ENCODE results near the gene HIP1R.

HIP1R gene

DNA sequence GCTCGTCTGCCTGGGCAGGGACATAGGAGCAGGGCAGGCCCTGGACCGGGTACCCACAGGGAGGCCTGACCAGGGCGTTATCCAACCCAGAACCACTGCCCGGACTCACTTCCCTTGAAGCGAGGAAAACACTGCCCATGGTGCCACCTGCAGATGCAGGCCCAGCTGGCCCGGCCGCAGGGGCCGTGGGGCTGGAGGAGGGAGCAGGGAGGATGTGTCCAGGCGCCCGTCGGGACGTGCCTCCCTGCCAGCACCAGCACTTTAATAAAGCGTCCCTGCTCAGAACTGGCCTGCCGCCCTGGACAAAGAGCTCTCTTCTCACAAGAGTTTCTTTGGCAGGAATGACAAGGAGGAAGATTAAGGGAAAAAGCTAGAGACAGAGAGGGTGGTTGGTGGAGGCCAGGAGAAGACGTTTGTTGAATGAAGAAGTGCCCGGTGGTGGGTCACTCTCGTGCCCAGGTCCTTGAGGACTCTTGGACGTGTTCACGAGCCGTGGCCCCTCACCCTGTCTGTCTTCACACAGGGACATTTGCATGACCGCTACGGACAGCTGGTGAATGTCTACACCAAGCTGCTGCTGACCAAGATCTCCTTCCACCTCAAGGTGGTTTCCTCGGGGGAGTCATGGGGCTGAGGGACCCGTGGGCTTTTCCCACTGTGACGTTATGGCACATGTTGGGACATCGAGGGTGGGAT, 14.2 kb downstream of the HIP1R start:
- DNase-seq, result no peak

GRCh38 chr12:122850048-122850445, 14.8 kb downstream of the HIP1R start:
- DNase-seq, result no peak

- no peak for DNase-seq
Measured at GRCh38 chr12:122850695-122851350, 15.6 kb downstream of the HIP1R start.

DNA sequence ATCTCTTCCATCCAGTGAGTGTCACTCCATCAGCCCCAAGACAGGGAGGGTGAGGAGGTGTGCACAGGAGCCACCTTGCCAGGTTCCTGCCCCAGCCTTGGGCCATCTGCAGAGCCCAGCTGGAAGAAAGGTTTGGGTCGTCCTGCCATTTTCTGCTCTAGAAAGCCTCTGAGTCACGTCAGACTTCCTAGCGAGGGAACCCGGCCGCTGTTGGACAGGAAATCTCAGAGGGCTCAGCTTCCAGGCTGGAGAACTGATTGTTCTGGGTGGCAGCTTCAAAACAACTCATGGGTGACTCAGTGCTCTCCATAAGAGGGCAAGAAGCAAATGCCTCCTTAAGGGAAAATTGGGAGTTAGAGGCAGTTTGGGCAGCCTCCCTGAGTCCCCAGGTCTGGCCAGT, 16.6 kb downstream of the HIP1R start:
- no peak for DNase-seq

DNA sequence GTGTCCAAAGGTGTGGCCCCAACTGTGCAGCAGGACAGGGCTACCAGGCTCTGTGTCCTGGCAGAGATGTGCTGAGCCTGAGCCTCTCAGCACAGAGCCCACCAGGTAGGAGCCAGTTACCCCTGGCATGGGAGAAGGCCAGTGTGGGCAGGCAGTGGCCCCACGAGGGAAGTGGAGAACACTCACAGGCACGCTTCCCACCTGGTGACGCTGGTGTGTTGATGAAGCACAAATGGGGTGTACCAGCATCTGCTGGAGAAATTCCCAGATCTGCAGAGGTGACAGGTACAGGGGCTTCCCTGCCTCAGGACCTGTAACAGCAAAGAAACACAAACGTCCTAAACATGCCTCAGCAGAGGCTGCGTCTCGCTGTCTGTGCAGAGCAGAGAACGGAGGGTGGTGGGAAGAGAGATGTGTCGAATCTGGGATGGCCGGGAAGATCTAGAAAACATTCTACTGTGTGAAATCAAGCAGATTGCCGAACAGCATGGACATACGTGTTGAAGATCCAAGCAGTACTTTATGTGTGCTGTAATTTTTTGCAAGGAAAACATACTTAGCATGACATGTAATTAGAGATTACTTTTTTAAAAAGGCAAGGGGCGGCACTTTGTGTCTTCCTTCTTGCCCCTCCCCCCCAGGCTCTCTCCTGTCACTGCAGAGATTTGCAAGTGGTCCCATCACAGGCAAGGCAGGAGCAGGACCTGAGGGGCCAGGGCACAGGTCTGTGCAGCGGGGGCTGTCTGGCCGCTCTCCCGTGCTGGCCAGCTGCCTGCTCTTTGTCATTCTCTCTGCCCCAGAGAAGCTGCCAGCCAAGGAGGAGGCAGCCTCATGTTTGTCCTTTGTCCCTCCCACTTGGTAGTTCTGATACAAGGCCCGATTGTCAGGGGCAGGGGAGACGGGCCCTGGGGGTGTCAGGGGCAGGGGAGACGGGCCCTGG, 17.3 kb downstream of the HIP1R start:
- no peak for DNase-seq

- DNase-seq, result no peak
Measured at GRCh38 chr12:122853582-122854245, 18.5 kb downstream of the HIP1R start.

DNA sequence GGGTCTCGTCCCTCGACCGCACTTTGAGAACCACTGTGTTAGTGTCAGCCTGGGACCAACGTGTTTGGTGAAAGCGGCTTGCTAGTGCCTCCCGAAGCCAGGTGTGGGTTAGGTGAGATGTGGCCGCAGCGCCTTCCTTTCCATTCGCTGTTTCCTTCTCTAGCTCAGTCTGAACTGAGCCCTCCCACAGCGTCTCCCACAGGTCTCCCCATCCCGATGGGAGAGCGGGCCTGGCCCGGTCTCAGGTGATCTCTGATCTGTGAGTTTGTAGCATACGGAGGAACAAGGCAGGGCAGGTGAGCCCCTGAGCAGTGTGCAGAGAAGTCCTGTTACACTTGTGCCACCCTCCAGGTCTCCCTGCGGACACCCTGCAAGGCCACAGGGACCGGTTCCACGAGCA, 19.3 kb downstream of the HIP1R start:
- no peak for DNase-seq

- DNase-seq, result no peak
Measured at GRCh38 chr12:122855071-122855829, 20.0 kb downstream of the HIP1R start.

- DNase-seq, result no peak
Measured at GRCh38 chr12:122855928-122856831, 20.9 kb downstream of the HIP1R start.

GRCh38 chr12:122856999-122857671, 21.9 kb downstream of the HIP1R start:
- no peak for DNase-seq

- DNase-seq, result no peak
Measured at GRCh38 chr12:122858171-122858570, 22.9 kb downstream of the HIP1R start.

- no peak for DNase-seq
Measured at GRCh38 chr12:122858591-122859302, 23.5 kb downstream of the HIP1R start.

DNA sequence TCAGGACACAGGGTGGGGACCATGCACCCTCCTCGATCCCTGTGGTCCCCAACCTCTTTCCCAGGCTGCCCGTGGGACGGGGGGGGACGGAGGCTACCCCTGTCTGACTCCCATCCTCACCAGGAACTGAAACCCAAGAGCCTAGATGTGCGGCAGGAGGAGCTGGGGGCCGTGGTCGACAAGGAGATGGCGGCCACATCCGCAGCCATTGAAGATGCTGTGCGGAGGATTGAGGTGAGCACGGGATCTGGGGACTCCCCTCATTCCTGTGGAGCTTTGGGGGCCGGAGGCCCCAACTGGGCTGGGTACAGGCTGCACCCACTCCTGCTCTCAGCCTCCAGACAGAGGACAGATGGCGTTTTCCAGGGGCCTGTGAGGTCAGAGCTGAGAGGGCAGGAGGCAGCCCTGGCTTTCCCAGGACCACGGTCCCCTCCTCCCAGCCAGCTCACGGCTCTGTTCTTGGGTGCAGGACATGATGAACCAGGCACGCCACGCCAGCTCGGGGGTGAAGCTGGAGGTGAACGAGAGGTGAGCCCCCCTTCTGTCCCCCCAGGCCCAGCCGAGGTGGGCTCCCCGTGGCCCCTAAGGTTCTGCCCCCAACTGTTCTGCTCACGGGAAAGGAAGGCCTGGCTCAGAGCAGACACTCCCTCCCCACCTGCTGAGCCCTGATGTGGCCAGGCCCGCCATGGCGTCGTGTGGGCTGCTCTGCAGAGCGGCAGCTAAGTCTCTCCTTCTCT, 24.2 kb downstream of the HIP1R start:
- DNase-seq, result no peak

DNA sequence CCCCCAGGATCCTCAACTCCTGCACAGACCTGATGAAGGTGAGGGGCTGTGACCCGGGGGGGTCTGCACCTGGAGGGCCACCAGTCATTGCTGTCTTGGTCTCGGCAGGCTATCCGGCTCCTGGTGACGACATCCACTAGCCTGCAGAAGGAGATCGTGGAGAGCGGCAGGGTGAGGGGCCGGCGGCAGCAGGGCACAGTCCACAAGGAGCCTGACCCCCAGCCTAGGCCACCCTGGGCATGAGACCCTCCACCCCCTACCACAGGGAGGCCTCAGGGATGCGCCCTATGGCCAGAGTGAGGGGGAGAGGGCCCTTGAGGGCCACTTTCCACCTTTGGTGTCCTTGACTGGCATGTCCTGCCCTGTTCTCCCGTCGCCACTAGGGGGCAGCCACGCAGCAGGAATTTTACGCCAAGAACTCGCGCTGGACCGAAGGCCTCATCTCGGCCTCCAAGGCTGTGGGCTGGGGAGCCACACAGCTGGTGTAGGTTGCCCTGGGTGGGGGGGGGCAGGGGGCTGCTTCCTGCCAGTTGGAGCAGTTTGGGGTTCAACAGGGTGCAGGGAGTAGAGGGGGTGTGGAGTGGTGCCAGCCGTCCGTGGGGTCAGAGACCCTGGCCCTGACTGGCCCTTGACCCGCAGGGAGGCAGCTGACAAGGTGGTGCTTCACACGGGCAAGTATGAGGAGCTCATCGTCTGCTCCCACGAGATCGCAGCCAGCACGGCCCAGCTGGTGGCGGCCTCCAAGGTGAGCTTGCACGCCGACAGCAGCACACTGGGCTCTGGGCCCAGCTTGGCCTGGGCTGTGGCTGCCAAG, 25.0 kb downstream of the HIP1R start:
- peak; percentile 46 for DNase-seq

DNA sequence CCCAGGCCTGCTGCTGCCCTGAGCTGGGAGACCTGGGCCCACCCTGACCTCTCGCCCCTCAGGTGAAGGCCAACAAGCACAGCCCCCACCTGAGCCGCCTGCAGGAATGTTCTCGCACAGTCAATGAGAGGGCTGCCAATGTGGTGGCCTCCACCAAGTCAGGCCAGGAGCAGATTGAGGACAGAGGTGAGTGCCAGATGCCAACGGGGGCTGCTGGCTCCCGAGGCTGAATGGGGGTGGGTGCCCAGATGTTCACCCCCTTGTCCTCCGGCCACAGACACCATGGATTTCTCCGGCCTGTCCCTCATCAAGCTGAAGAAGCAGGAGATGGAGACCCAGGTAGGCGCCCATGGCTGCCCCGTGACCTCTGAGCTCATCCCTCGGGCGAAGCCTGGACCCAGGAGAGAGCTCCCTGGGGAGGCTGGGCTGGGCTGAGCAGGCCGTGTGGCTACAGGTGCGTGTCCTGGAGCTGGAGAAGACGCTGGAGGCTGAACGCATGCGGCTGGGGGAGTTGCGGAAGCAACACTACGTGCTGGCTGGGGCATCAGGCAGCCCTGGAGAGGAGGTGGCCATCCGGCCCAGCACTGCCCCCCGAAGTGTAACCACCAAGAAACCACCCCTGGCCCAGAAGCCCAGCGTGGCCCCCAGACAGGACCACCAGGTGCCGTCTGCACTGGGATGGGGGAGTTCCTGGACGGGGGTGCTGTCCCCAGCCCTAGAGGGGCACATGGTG, 25.8 kb downstream of the HIP1R start:
- DNase-seq, result no peak

DNA sequence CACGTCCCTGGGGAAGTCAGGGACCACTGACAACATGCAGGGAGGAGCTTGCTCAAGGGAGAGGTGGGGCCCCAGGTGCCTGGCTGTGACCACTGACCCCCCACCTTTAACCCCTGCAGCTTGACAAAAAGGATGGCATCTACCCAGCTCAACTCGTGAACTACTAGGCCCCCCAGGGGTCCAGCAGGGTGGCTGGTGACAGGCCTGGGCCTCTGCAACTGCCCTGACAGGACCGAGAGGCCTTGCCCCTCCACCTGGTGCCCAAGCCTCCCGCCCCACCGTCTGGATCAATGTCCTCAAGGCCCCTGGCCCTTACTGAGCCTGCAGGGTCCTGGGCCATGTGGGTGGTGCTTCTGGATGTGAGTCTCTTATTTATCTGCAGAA, 26.3 kb downstream of the HIP1R start:
- no peak for DNase-seq

- no peak for DNase-seq
Measured at GRCh38 chr12:122862110-122862634, 26.9 kb downstream of the HIP1R start.
